Measurements from ENCODE around the gene NRSN2.

The NRSN2 gene

GRCh38 chr20:396619-397431 lies 49.9 kb downstream of the NRSN2 start:
- in situ Hi-C loops (cut with HindIII; ENCODE audit: low sequenced_read_pairs), result no loop called here

- in situ Hi-C loops (cut with HindIII; ENCODE audit: low sequenced_read_pairs), result no loop called here
These were observed 50.7 kb downstream of the NRSN2 start for GRCh38 chr20:397432-398237.

GRCh38 chr20:399182-399707 lies 52.3 kb downstream of the NRSN2 start:
- in situ Hi-C loops (cut with HindIII; ENCODE audit: low sequenced_read_pairs), result no loop called here

- in situ Hi-C loops (cut with HindIII; ENCODE audit: low sequenced_read_pairs), result no loop called here
These were observed 53.2 kb downstream of the NRSN2 start for GRCh38 chr20:400128-400453.

GRCh38 chr20:400454-401275 lies 53.8 kb downstream of the NRSN2 start:
- in situ Hi-C loops (cut with HindIII; ENCODE audit: low sequenced_read_pairs), result no loop called here

GRCh38 chr20:401682-402495 lies 55.0 kb downstream of the NRSN2 start:
- in situ Hi-C loops (cut with HindIII; ENCODE audit: low sequenced_read_pairs), result no loop called here

GRCh38 chr20:402496-402885 lies 55.6 kb downstream of the NRSN2 start:
- in situ Hi-C loops (cut with HindIII; ENCODE audit: low sequenced_read_pairs), result no loop called here

- in situ Hi-C loops (cut with HindIII; ENCODE audit: low sequenced_read_pairs), result no loop called here
These were observed 56.1 kb downstream of the NRSN2 start for GRCh38 chr20:402898-403581.

GRCh38 chr20:403582-403957 lies 56.7 kb downstream of the NRSN2 start:
- in situ Hi-C loops (cut with HindIII; ENCODE audit: low sequenced_read_pairs), result no loop called here

GRCh38 chr20:404088-404487 lies 57.2 kb downstream of the NRSN2 start:
- in situ Hi-C loops (cut with HindIII; ENCODE audit: low sequenced_read_pairs), result no loop called here

All from DLD1 (cell line).